ENCODE results near the gene DDX20.

- TF ChIP-seq, protein P1, sequence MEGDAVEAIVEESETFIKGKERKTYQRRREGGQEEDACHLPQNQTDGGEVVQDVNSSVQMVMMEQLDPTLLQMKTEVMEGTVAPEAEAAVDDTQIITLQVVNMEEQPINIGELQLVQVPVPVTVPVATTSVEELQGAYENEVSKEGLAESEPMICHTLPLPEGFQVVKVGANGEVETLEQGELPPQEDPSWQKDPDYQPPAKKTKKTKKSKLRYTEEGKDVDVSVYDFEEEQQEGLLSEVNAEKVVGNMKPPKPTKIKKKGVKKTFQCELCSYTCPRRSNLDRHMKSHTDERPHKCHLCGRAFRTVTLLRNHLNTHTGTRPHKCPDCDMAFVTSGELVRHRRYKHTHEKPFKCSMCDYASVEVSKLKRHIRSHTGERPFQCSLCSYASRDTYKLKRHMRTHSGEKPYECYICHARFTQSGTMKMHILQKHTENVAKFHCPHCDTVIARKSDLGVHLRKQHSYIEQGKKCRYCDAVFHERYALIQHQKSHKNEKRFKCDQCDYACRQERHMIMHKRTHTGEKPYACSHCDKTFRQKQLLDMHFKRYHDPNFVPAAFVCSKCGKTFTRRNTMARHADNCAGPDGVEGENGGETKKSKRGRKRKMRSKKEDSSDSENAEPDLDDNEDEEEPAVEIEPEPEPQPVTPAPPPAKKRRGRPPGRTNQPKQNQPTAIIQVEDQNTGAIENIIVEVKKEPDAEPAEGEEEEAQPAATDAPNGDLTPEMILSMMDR (IDR thresholded peaks at IDR 0.05; ENCODE audit: insufficient read depth, low read depth, low read length) = no peak
- TF ChIP-seq EZH2 (IDR thresholded peaks at IDR 0.05; ENCODE audit: insufficient read depth, low read length) = no peak
These were observed 34.1 kb downstream of the DDX20 start for GRCh38 chr1:111789666-111790316.

Measured in astrocyte (in vitro differentiated cells and primary cell).